GM12878 (cell line): ENCODE results near the gene FTCDNL1. TPM values are rescaled to one million over a fixed set of nuclear protein-coding genes. Genes with fewer than 3 reads are reported as not detected.

ENCODE experiments used
- ATAC-seq: fragments of 200-7000 bp; cut with Tn5 transposase; 3 replicates; pipeline ENCODE4 v1.9.1; 2020; ENCODE audit warnings: mild to moderate bottlenecking, moderate library complexity
- BruUV-seq: library from RNA; stranded (reverse); fragments of 400-500 nt; replicated peaks from 2 replicates; lab custom pipeline; 2021; lab: Mats Ljungman, UMichigan
- CTCF ChIA-PET: fragments of 300-600 bp; sonication (Branson Sonifier 250); formaldehyde crosslinking; extraction: SDS; loops from one replicate; lab custom pipeline; 2021; ENCODE audit warnings: inconsistent platforms; lab: Yijun Ruan, JAX
- POLR2A ChIA-PET: fragments of 350-600 bp; formaldehyde crosslinking; extraction: SDS; loops from one replicate; lab custom pipeline; 2021; ENCODE audit warnings: inconsistent platforms; lab: Charles Lee
- RAD21 ChIA-PET: fragments of 300-600 bp; sonication (Branson Sonifier 250); formaldehyde crosslinking; loops from one replicate; lab custom pipeline; 2023; ENCODE audit warnings: antibody characterized with exemption; ENCODE audit not compliant: unreplicated experiment; lab: Charles Lee
- SMC1A ChIA-PET: fragments of 300-600 bp; sonication (Branson Sonifier 250); formaldehyde crosslinking; loops from one replicate; lab custom pipeline; 2023; ENCODE audit not compliant: unreplicated experiment, uncharacterized antibody; lab: Charles Lee
- DNase-seq: peaks from one replicate; pipeline ENCODE4 v3.0.0-alpha.2; 2011; ENCODE audit warnings: low read depth, low spot score
- FAIRE-seq: peaks from 3 replicates; lab custom pipeline; 2011; peaks lifted over from hg19 to GRCh38; lab: Jason Lieb, UNC
- H2AFZ ChIP-seq: 2 replicates; pipeline ENCODE4 v1.6.0; 2011; ENCODE audit warnings: low read depth, low read length, control low read depth; ENCODE audit not compliant: control insufficient read depth
- H3K27ac ChIP-seq: 2 replicates; pipeline ENCODE4 v1.5.1; 2011; ENCODE audit warnings: control low read depth; ENCODE audit not compliant: control insufficient read depth, insufficient read depth
- H3K27me3 ChIP-seq, 2 experiments: replicated peaks in 1 of 2; 2 replicates each; pipeline versions ENCODE4 v1.6.0 to v1.6.1; 2011; ENCODE audit warnings: low read length in 1 of 2; ENCODE audit not compliant: control insufficient read depth in 2 of 2, insufficient read depth in 2 of 2
- H3K36me3 ChIP-seq, 2 experiments: 2 replicates each; pipeline ENCODE4 v1.5.1; 2011; ENCODE audit warnings: low read length in 1 of 2; ENCODE audit not compliant: control insufficient read depth in 2 of 2, insufficient read depth in 2 of 2
- H3K4me1 ChIP-seq: 2 replicates; pipeline ENCODE4 v1.6.1; 2011; ENCODE audit warnings: mild to moderate bottlenecking, low read length, moderate library complexity, mixed read lengths; ENCODE audit not compliant: control insufficient read depth, insufficient read depth
- H3K4me2 ChIP-seq: 2 replicates; pipeline ENCODE4 v1.6.0; 2011; ENCODE audit warnings: control low read depth; ENCODE audit not compliant: control insufficient read depth, insufficient read depth
- H3K4me3 ChIP-seq: fragments of 200-600 bp; sonication (generic); 2 replicates; pipeline ENCODE4 v1.5.1; 2016
- H3K79me2 ChIP-seq: 2 replicates; pipeline ENCODE4 v1.6.0; 2011; ENCODE audit warnings: low read length; ENCODE audit not compliant: control insufficient read depth, insufficient read depth
- H3K9ac ChIP-seq: 2 replicates; pipeline ENCODE4 v1.8.0; 2011; ENCODE audit warnings: low read length, control low read depth, mixed read lengths; ENCODE audit not compliant: control insufficient read depth, insufficient read depth
- H3K9me3 ChIP-seq: replicated peaks from 3 replicates; pipeline ENCODE4 v1.5.1; 2011; ENCODE audit warnings: mild to moderate bottlenecking, low read length; ENCODE audit not compliant: control insufficient read depth, insufficient read depth
- H4K20me1 ChIP-seq: 2 replicates; pipeline ENCODE4 v1.6.0; 2011; ENCODE audit not compliant: control insufficient read depth, insufficient read depth
- ELK1 ChIP-seq: IDR thresholded peaks from 2 replicates; pipeline ENCODE4 v1.6.1; 2012; ENCODE audit warnings: low read depth, low read length, improper control_type of control experiment
- KLF5 ChIP-seq: fragments of 450-650 bp; IDR thresholded peaks from 2 replicates; pipeline ENCODE4 v1.6.1; 2014; ENCODE audit warnings: mild to moderate bottlenecking; ENCODE audit not compliant: partially characterized antibody
- MTA3 ChIP-seq: IDR thresholded peaks from 2 replicates; pipeline ENCODE4 v1.6.1; 2012; ENCODE audit warnings: low read length, inconsistent platforms, borderline replicate concordance
- NR2C2 ChIP-seq: IDR thresholded peaks from 2 replicates; pipeline ENCODE4 v1.6.1; 2011; ENCODE audit warnings: borderline replicate concordance, low read depth; ENCODE audit not compliant: control insufficient read depth, insufficient read length
- RCOR1 ChIP-seq: conservative IDR thresholded peaks from 2 replicates; pipeline ENCODE4 v1.6.1; 2012; ENCODE audit warnings: low read depth, low read length, improper control_type of control experiment
- SUZ12 ChIP-seq: fragments of 200-600 bp; sonication (generic); IDR thresholded peaks from one replicate; pipeline ENCODE4 v1.6.1; 2018; ENCODE audit warnings: antibody characterized with exemption, mild to moderate bottlenecking; ENCODE audit not compliant: unreplicated experiment
- TAF1 ChIP-seq: IDR thresholded peaks from 2 replicates; pipeline ENCODE4 v1.6.1; 2011; ENCODE audit warnings: mild to moderate bottlenecking, low read depth, low read length, borderline replicate concordance
- YBX1 ChIP-seq: fragments of 450-650 bp; IDR thresholded peaks from 2 replicates; pipeline ENCODE4 v1.6.1; 2016; ENCODE audit warnings: antibody characterized with exemption
- WGBS: methylation state at CpG from one replicate; pipeline ENCODE4 v1.1.6; 2016; ENCODE audit warnings: low lambda C conversion rate; ENCODE audit not compliant: insufficient replicate concordance, insufficient coverage; ENCODE audit errors: missing lambda C conversion rate; 5-methylcytosine and 5-hydroxymethylcytosine counted together
- in situ Hi-C: fragments of 300-500 bp; cut with MboI; formaldehyde crosslinking; loops from 9 replicates; pipeline ENCODE4 v1.14.3; 2018; ENCODE audit warnings: mixed read lengths
- intact Hi-C: fragments of 100-400 bp; cut with micrococcal nuclease; formaldehyde crosslinking; loops from one replicate; pipeline ENCODE4 v1.14.2; 2022; ENCODE audit not compliant: unreplicated experiment
- polyA plus RNA-seq, 11 experiments: library from polyadenylated mRNA; depleted of rRNA in 4 of 11; unstranded in 6 of 11; stranded (reverse) in 5 of 11; fragments of >200 nt; fragmentation: Nextera tagmentation in 4 of 11; fragmentation: Illumina TruSeq in 1 of 11; extraction: Ambion mirVana in 4 of 11; extraction: Trizol in 1 of 11; gene quantifications; 1 replicate in 1 of 11; 2 replicates in 10 of 11; pipeline versions ENCODE4 v1.2.1 to v1.2.3, GENCODE V29; 2011 to 2016; ENCODE audit warnings: inconsistent platforms in 2 of 11, missing spikeins in 2 of 11, low read depth in 1 of 11
- total RNA-seq, 4 experiments: library from RNA; depleted of rRNA in 3 of 4; stranded (reverse); fragments of >200 nt in 3 of 4; fragmentation: Illumina TruSeq in 1 of 4; extraction: Trizol in 1 of 4; gene quantifications; 2 replicates each; pipeline versions ENCODE4 v1.2.1 to v1.2.3, GENCODE V29; 2013 to 2021
- TF ChIP-seq, protein P1 (sequence below): fragments of 450-650 bp; conservative IDR thresholded peaks from 2 replicates; pipeline ENCODE4 v1.6.1; 2017; ENCODE audit warnings: mild to moderate bottlenecking, moderate library complexity
- TF ChIP-seq, protein P2 (sequence below): fragments of 450-650 bp; IDR thresholded peaks from 2 replicates; pipeline ENCODE4 v1.6.1; 2016; ENCODE audit warnings: mild to moderate bottlenecking

Gene FTCDNL1
- total and polyA plus RNA-seq, 10 of the 15 experiments (the other 5 are each of a cell fraction or from before 2014, with no cell fraction given), result 0.15 to 3.9 (median 2.0) TPM

DNA sequence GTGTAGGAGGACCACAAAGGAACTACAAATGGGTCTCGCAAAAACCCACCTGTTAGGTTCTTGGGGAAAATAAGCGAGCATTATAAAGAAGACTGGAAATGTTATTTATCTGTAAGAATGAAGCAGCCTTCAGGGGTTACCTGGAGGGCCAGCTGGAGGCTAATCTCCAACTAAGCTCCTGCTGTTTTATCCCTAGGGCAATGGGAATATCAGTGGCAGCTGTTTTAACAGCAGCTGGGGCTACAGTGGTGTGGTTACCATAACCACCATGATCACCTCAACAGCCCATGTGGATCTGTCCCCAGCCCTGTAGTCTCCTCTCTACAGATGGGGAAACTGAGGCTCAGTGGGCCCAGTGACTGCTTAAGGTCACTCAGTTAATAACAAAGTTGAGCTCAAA lies 108.1 kb downstream of the FTCDNL1 start:
- Histone ChIP-seq H3K4me3 (no peak overlapping the region), H3K9me3 (no peaks in the 10 kb centered on the region), H3K27me3 (peaks cover 0 to under 1% of the 10 kb centered on the region in 2 experiments; a peak in 1 of 4 replicates), H3K27ac (no peak overlapping the region), H3K4me1 (no peaks in the 10 kb centered on the region), H3K4me2 (no peak overlapping the region), H3K79me2 (no peaks in the 10 kb centered on the region), H3K9ac (no peak overlapping the region), H4K20me1 (no peaks in the 10 kb centered on the region), H2AFZ (no peak overlapping the region), H3K36me3 (no peaks in the 10 kb centered on the region)
- no peak for FAIRE-seq
- POLR2A ChIA-PET, result no interaction called here
- 48% methylated on average over 2 of the region's 2 CpGs for WGBS
- RAD21 ChIA-PET, result no interaction called here
- no peak for DNase-seq
- SMC1A ChIA-PET, result interaction anchor here (1.4 kb wide), 1 partner anchor 258 kb away, joined by 3 read pairs; no protein-coding TSS in a partner anchor
- TF ChIP-seq, protein P1, sequence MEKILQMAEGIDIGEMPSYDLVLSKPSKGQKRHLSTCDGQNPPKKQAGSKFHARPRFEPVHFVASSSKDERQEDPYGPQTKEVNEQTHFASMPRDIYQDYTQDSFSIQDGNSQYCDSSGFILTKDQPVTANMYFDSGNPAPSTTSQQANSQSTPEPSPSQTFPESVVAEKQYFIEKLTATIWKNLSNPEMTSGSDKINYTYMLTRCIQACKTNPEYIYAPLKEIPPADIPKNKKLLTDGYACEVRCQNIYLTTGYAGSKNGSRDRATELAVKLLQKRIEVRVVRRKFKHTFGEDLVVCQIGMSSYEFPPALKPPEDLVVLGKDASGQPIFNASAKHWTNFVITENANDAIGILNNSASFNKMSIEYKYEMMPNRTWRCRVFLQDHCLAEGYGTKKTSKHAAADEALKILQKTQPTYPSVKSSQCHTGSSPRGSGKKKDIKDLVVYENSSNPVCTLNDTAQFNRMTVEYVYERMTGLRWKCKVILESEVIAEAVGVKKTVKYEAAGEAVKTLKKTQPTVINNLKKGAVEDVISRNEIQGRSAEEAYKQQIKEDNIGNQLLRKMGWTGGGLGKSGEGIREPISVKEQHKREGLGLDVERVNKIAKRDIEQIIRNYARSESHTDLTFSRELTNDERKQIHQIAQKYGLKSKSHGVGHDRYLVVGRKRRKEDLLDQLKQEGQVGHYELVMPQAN, result no peak
- TF ChIP-seq YBX1, result no peak
- TF ChIP-seq TAF1, result no peak
- TF ChIP-seq ELK1, result no peak
- TF ChIP-seq RCOR1, result no peak
- no peak for TF ChIP-seq NR2C2
- TF ChIP-seq, protein P2, sequence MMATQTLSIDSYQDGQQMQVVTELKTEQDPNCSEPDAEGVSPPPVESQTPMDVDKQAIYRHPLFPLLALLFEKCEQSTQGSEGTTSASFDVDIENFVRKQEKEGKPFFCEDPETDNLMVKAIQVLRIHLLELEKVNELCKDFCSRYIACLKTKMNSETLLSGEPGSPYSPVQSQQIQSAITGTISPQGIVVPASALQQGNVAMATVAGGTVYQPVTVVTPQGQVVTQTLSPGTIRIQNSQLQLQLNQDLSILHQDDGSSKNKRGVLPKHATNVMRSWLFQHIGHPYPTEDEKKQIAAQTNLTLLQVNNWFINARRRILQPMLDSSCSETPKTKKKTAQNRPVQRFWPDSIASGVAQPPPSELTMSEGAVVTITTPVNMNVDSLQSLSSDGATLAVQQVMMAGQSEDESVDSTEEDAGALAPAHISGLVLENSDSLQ, result no peak
- TF ChIP-seq SUZ12, result no peak
- no peak for TF ChIP-seq KLF5
- no peak for TF ChIP-seq MTA3
- CTCF ChIA-PET, result interaction anchor here (0.8 to 1.1 kb wide), 3 partner anchors 1429 to 1433 kb away, joined by 3 read pairs; no protein-coding TSS in a partner anchor
- intact Hi-C loops, result no loop called here
- no TSS peak for BruUV-seq
- ATAC-seq, result no peak
- in situ Hi-C loops, result loop anchor here (5.0 kb wide), 1 partner anchor 1431 kb away; no protein-coding TSS in a partner anchor
